Muscle layer of duodenum (tissue), 2 donors: ENCODE results near the gene SIGLEC1.

ENCODE experiments used
- H3K27ac ChIP-seq: one replicate; pipeline ENCODE4 v1.7.0; 2013; ENCODE audit warnings: mild to moderate bottlenecking, low read length
- H3K27me3 ChIP-seq: one replicate; pipeline ENCODE4 v1.7.0; 2013; ENCODE audit warnings: low read depth, mild to moderate bottlenecking, control low read depth, low read length
- H3K36me3 ChIP-seq, 2 donors: one replicate each; pipeline ENCODE4 v1.7.0; 2013; ENCODE audit warnings: low read length in 2 of 2, control low read depth in 1 of 2, mild to moderate bottlenecking in 1 of 2; ENCODE audit not compliant: insufficient read depth in 2 of 2, control insufficient read depth in 1 of 2
- H3K4me1 ChIP-seq, 2 donors: one replicate each; pipeline ENCODE4 v1.7.0; 2013; ENCODE audit warnings: low read length in 2 of 2, mild to moderate bottlenecking in 2 of 2, control low read depth in 1 of 2, moderate library complexity in 1 of 2; ENCODE audit not compliant: insufficient read depth in 2 of 2, control insufficient read depth in 1 of 2
- H3K4me3 ChIP-seq, 2 donors: one replicate each; pipeline ENCODE4 v1.7.0; 2013; ENCODE audit warnings: low read length in 2 of 2, low read depth in 1 of 2, mild to moderate bottlenecking in 1 of 2
- H3K9me3 ChIP-seq, 2 donors: one replicate each; pipeline ENCODE4 v1.7.0; 2013; ENCODE audit warnings: low read length in 2 of 2, control low read depth in 1 of 2, mild to moderate bottlenecking in 1 of 2; ENCODE audit not compliant: control insufficient read depth in 1 of 2
- donor health status: healthy.

SIGLEC1 gene

GRCh38 chr20:3673221-3674070 is 39.0 kb downstream of the SIGLEC1 start:
- Histone ChIP-seq H3K4me1 (peaks cover 11 to 23% of the 10 kb centered on the region in 2 donors), H3K9me3 (no peaks in the 10 kb centered on the region), H3K27ac (no peak overlapping the region), H3K4me3 (no peak overlapping the region), H3K36me3 (peaks cover 0 to 25% of the 10 kb centered on the region in 2 donors), H3K27me3 (peaks cover 5% of the 10 kb centered on the region)

- Histone ChIP-seq H3K4me1 (peaks cover 6 to 15% of the 10 kb centered on the region in 2 donors), H3K36me3 (peaks cover 0 to 28% of the 10 kb centered on the region in 2 donors), H3K27me3 (peaks cover 5% of the 10 kb centered on the region), H3K4me3 (no peak overlapping the region), H3K27ac (no peak overlapping the region), H3K9me3 (no peaks in the 10 kb centered on the region)
Observed at GRCh38 chr20:3672547-3673171, 39.7 kb downstream of the SIGLEC1 start.

GRCh38 chr20:3671986-3672546 is 40.3 kb downstream of the SIGLEC1 start:
- peaks cover under 1 to 9% of the 10 kb centered on the region in 2 donors for H3K4me1 ChIP-seq
- no peak overlapping the region for H3K27ac ChIP-seq
- no peak overlapping the region for H3K4me3 ChIP-seq
- H3K36me3 ChIP-seq, result peaks cover 0 to 28% of the 10 kb centered on the region in 2 donors
- H3K27me3 ChIP-seq, result peaks cover 5% of the 10 kb centered on the region
- no peaks in the 10 kb centered on the region for H3K9me3 ChIP-seq

- Histone ChIP-seq H3K27ac (no peak overlapping the region), H3K4me3 (no peak overlapping the region), H3K9me3 (no peaks in the 10 kb centered on the region), H3K36me3 (peaks cover 0 to 28% of the 10 kb centered on the region in 2 donors), H3K4me1 (peaks cover 0 to 10% of the 10 kb centered on the region in 2 donors), H3K27me3 (peaks cover 5% of the 10 kb centered on the region)
Observed at GRCh38 chr20:3670945-3671344, 41.5 kb downstream of the SIGLEC1 start.

- Histone ChIP-seq H3K36me3 (peaks cover 0 to 28% of the 10 kb centered on the region in 2 donors), H3K9me3 (no peaks in the 10 kb centered on the region), H3K27ac (no peak overlapping the region), H3K27me3 (peaks cover 5% of the 10 kb centered on the region), H3K4me3 (no peak overlapping the region), H3K4me1 (peaks cover 0 to 10% of the 10 kb centered on the region in 2 donors)
Observed at GRCh38 chr20:3670511-3670910, 41.9 kb downstream of the SIGLEC1 start.

GRCh38 chr20:3669710-3670367 is 42.6 kb downstream of the SIGLEC1 start:
- Histone ChIP-seq H3K4me3 (no peak overlapping the region), H3K27ac (no peak overlapping the region), H3K9me3 (no peaks in the 10 kb centered on the region), H3K27me3 (peaks cover 5% of the 10 kb centered on the region), H3K36me3 (peaks cover 0 to 26% of the 10 kb centered on the region in 2 donors), H3K4me1 (peaks cover 0 to 10% of the 10 kb centered on the region in 2 donors)

- peaks cover 5% of the 10 kb centered on the region for H3K27me3 ChIP-seq
Observed at GRCh38 chr20:3667434-3668037, 44.9 kb downstream of the SIGLEC1 start.

GRCh38 chr20:3663858-3664257 is 48.5 kb downstream of the SIGLEC1 start:
- peaks cover 17% of the 10 kb centered on the region for H3K27me3 ChIP-seq
- no peaks in the 10 kb centered on the region for H3K9me3 ChIP-seq
- H3K27ac ChIP-seq, result no peak overlapping the region
- no peak overlapping the region for H3K4me3 ChIP-seq
- H3K36me3 ChIP-seq, result peaks cover 0 to 5% of the 10 kb centered on the region in 2 donors
- peaks cover 0 to 16% of the 10 kb centered on the region in 2 donors for H3K4me1 ChIP-seq

More at GRCh38 chr20:3667434-3668037, 44.9 kb downstream of the SIGLEC1 start:
- Histone ChIP-seq H3K4me3 (no peak overlapping the region), H3K4me1 (peaks cover 0 to 7% of the 10 kb centered on the region in 2 donors), H3K27ac (no peak overlapping the region), H3K36me3 (peaks cover 0 to 14% of the 10 kb centered on the region in 2 donors), H3K9me3 (no peaks in the 10 kb centered on the region)

- H3K27me3 ChIP-seq, result peaks cover 17% of the 10 kb centered on the region
- no peaks in the 10 kb centered on the region for H3K36me3 ChIP-seq
Observed at GRCh38 chr20:3663031-3663701, 49.2 kb downstream of the SIGLEC1 start, which contains the start of gene GFRA4. TSS of gene GFRA4 (minus strand) at chr20:3663399. CDS start at chr20:3663399, 0 bp downstream.

More at GRCh38 chr20:3663031-3663701, 49.2 kb downstream of the SIGLEC1 start, which contains the start of gene GFRA4:
- no peak within 1 kb of the TSS for H3K27ac ChIP-seq
- H3K4me3 ChIP-seq, result no peak within 1 kb of the TSS
- H3K9me3 ChIP-seq, result no peaks in the 10 kb centered on the region
- H3K4me1 ChIP-seq, result peaks cover 0 to 16% of the 10 kb centered on the region in 2 donors
